Ishikawa (cell line): ENCODE results near the gene TKTL1.
A peak's percentile ranks its signal among the peaks of the same experiment; 100 is the strongest.

Experiments used
- CEBPB ChIP-seq: IDR thresholded peaks from 2 replicates; pipeline ENCODE4 v1.6.1; 2012
- CREB1 ChIP-seq: IDR thresholded peaks from 2 replicates; pipeline ENCODE4 v1.6.1; 2012; ENCODE audit warnings: low read depth
- EGR1 ChIP-seq: IDR thresholded peaks from 2 replicates; pipeline ENCODE4 v1.6.1; 2012
- EP300 ChIP-seq: IDR thresholded peaks from 2 replicates; pipeline ENCODE4 v1.6.1; 2012; ENCODE audit warnings: borderline replicate concordance
- FOXM1 ChIP-seq: IDR thresholded peaks from 2 replicates; pipeline ENCODE4 v1.6.1; 2012; ENCODE audit warnings: low read depth, borderline replicate concordance
- MAX ChIP-seq: IDR thresholded peaks from 2 replicates; pipeline ENCODE4 v1.6.1; 2012
- NFIC ChIP-seq: IDR thresholded peaks from 2 replicates; pipeline ENCODE4 v1.6.1; 2012
- RAD21 ChIP-seq: IDR thresholded peaks from 2 replicates; pipeline ENCODE4 v1.6.1; 2012; ENCODE audit warnings: low read depth
- REST ChIP-seq: IDR thresholded peaks from 2 replicates; pipeline ENCODE4 v1.6.1; 2012; ENCODE audit warnings: low read depth, mild to moderate bottlenecking
- TAF1 ChIP-seq: IDR thresholded peaks from 2 replicates; pipeline ENCODE4 v1.6.1; 2012; ENCODE audit warnings: low read depth, mild to moderate bottlenecking
- TCF12 ChIP-seq: IDR thresholded peaks from 2 replicates; pipeline ENCODE4 v1.6.1; 2012; ENCODE audit warnings: low read depth
- TEAD4 ChIP-seq: IDR thresholded peaks from 2 replicates; pipeline ENCODE4 v1.6.1; 2012
- YY1 ChIP-seq: IDR thresholded peaks from 2 replicates; pipeline ENCODE4 v1.6.1; 2012; ENCODE audit warnings: low read depth
- ZBTB7A ChIP-seq: IDR thresholded peaks from 2 replicates; pipeline ENCODE4 v1.6.1; 2012; ENCODE audit warnings: low read depth
- TF ChIP-seq, protein P1 (sequence below): IDR thresholded peaks from 2 replicates; pipeline ENCODE4 v1.6.1; 2012

TKTL1 gene

GRCh38 chrX:154376774-154377173, 81.2 kb downstream of the TKTL1 start:
- TF ChIP-seq TAF1 (no peak), EGR1 (no peak), NFIC (no peak), MAX (no peak), ZBTB7A (no peak), REST (no peak), FOXM1 (no peak), CEBPB (no peak), TCF12 (no peak), EP300 (no peak), TEAD4 (no peak), YY1 (no peak), CREB1 (no peak), RAD21 (no peak)
- TF ChIP-seq, protein P1, sequence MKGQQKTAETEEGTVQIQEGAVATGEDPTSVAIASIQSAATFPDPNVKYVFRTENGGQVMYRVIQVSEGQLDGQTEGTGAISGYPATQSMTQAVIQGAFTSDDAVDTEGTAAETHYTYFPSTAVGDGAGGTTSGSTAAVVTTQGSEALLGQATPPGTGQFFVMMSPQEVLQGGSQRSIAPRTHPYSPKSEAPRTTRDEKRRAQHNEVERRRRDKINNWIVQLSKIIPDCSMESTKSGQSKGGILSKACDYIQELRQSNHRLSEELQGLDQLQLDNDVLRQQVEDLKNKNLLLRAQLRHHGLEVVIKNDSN = no peak

DNA sequence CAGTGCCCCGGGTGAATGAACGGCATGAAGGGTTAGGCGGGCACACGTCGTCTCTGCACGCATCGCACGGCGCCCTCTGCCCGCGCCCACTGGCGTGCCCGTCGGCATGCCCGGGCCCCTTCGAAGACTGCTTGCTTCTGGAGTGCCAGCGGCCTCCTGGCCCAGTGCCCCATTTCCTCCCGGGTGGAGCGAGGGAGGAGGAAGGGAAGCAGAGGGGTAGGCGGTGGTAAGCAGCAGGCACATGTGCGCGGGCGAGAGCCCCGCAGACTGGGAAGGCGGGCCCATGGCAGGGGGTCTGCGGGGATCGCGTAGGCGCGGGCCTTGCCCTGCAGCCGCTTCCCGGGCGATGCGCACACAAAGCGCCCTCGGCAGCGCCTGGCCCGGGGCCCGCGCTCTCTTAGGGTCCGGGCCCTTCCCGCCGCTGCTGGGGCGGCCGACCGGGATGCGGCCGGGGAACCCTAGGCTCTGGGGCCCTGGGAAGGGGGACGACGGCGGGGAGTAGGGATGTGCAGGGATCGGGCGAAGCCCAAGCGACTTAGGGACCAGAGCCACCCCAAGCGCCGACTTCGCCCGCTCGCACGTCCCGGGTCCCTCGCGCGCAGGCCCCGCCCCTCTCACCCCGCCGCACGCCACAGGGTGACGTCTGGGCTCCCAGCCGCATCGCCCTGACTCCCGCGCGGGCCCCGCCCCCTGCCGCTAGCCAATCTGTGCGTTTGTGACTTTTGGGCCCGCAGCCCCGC, 82.6 kb downstream of the TKTL1 start:
- TF ChIP-seq NFIC (peak; percentile 26; the same call in 1 of the 2 replicates), MAX (peak; percentile 53), CEBPB (no peak), EGR1 (peak; percentile 38; the same call in 1 of the 2 replicates), FOXM1 (no peak), ZBTB7A (no peak), EP300 (no peak), TAF1 (peak; percentile 46), YY1 (no peak), RAD21 (no peak), CREB1 (no peak)

DNA sequence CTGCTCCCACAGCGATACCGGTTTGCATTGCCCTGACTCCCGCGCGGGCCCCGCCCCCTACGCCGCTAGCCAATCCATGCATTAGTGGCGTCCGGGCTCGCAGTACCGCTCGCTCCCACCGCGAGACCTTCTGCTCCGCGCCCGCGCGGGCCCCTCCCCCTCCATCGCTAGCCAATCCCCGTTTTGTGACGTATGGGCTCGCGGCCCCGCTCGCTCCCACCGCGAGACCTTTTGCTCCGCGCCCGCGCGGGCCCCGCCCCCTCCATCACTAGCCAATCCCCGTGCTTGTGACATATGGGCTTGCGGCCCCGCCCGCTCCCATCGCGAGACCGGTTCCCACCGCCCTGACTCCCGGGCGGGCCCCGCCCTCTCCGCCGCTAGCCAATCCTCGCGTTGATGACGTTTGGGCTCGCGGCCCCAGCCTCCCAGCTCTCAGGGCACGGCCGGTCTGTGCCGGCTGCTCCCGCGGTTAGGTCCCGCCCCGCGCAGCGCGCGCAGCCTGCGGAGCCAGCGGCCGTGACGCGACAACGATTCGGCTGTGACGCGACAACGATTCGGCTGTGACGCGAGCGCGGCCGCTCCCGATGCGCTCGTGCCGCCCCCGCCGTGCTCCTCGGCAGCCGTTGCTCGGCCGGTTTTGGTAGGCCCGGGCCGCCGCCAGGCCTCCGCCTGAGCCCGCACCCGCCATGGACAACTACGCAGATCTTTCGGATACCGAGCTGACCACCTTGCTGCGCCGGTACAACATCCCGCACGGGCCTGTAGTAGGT, 83.4 kb downstream of the TKTL1 start, which contains the start of gene EMD:
Gene EMD, plus strand, starts transcription at position 497 of the 770 bp plus-strand sequence. Its CDS starts 190 bp downstream, at position 687.
- TF ChIP-seq EGR1 (0 out of 2 replicates have a peak, but pooled peaks have one; percentile 39), EP300 (no peak), TAF1 (peak; percentile 53), TEAD4 (no peak), MAX (no peak), CREB1 (peak; percentile 95), NFIC (no peak), REST (no peak), FOXM1 (no peak), YY1 (no peak), ZBTB7A (no peak), CEBPB (no peak), RAD21 (no peak), TCF12 (0 out of 2 replicates have a peak, but pooled peaks have one; percentile 15)
- TF ChIP-seq, protein P1 = no peak

DNA sequence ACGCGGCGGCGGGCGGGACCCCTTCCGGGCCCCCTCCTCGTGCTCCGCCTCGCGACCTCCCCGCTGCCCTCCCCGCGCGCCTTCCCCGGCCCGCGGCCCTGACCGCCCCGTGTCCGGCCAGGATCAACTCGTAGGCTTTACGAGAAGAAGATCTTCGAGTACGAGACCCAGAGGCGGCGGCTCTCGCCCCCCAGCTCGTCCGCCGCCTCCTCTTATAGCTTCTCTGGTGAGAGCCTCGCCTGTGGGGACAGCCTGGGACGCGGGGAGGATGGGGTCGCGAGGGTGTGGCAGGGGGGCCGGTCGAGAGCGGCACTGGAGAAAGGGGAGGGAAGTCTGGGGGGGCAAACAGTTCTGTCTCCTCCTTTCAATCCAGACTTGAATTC, 84.0 kb downstream of the TKTL1 start:
- TF ChIP-seq RAD21 (no peak), EGR1 (no peak), FOXM1 (no peak), NFIC (no peak), MAX (no peak), CREB1 (no peak), YY1 (no peak), ZBTB7A (no peak)
- TF ChIP-seq, protein P1 = no peak
